NCI-H526 (cell line): ENCODE measurements around the gene ABR.
"Not testable (repeated sequence)": the region's sequence is repeated elsewhere in the genome, so short reads cannot be mapped to it uniquely, and the experiment has no call there.

Experiments used
- DNase-seq, 2 experiments: peaks; one replicate each; lab custom pipeline; 2025; lab: John Stamatoyannopoulos, UW

Gene ABR

GRCh38 chr17:1071103-1071825 is 108.5 kb downstream of the ABR start:
- no peak for DNase-seq

- DNase-seq, result no peak
These were observed 109.4 kb downstream of the ABR start for GRCh38 chr17:1070411-1070810.

- DNase-seq, result no peak
These were observed 109.9 kb downstream of the ABR start for GRCh38 chr17:1069847-1070246.

- DNase-seq, result no peak
These were observed 111.4 kb downstream of the ABR start for GRCh38 chr17:1068356-1068755.

- no peak for DNase-seq
These were observed 112.4 kb downstream of the ABR start for GRCh38 chr17:1067282-1067956.

- not testable (repeated sequence) for DNase-seq
These were observed 114.4 kb downstream of the ABR start for GRCh38 chr17:1065416-1065815.

- DNase-seq, result no peak
These were observed 118.8 kb downstream of the ABR start for GRCh38 chr17:1060991-1061390.

GRCh38 chr17:1059131-1059795 is 120.5 kb downstream of the ABR start:
- DNase-seq, result no peak

GRCh38 chr17:1058423-1059130 is 121.2 kb downstream of the ABR start:
- DNase-seq, result peak in 1 of 2 experiments; percentile 34

- no peak for DNase-seq
These were observed 123.0 kb downstream of the ABR start for GRCh38 chr17:1056761-1057160.

- peak in 1 of 2 experiments; percentile 38 for DNase-seq
These were observed 123.8 kb downstream of the ABR start for GRCh38 chr17:1055751-1056645.

GRCh38 chr17:1055231-1055630 is 124.5 kb downstream of the ABR start:
- no peak for DNase-seq

- DNase-seq, result no peak
These were observed 125.1 kb downstream of the ABR start for GRCh38 chr17:1054656-1055055.

- DNase-seq, result no peak
These were observed 126.0 kb downstream of the ABR start for GRCh38 chr17:1053661-1054360.

- DNase-seq, result no peak
These were observed 128.5 kb downstream of the ABR start for GRCh38 chr17:1050996-1051925.

- DNase-seq, result no peak
These were observed 129.4 kb downstream of the ABR start for GRCh38 chr17:1050246-1050995.

GRCh38 chr17:1049446-1050225 is 130.1 kb downstream of the ABR start:
- no peak for DNase-seq

- not testable (repeated sequence) for DNase-seq
These were observed 131.2 kb downstream of the ABR start for GRCh38 chr17:1048516-1049115.
